NCI-H187 treated with DMSO at 0.1 percent for 48 hours (cell line): ENCODE measurements around the gene RRAS.

Experiments
- DNase-seq: peaks from one replicate; lab custom pipeline; 2025; lab: John Stamatoyannopoulos, UW

RRAS gene

GRCh38 chr19:49640113-49640898, at the start of gene RRAS:
RRAS (minus strand) TSS chr19:49640143; CDS start chr19:49640098, 45 bp downstream.
- DNase-seq = peak; percentile 98

- no peak for DNase-seq
These were observed 49.5 kb upstream of the RRAS start, which contains the start of gene ADM5 for GRCh38 chr19:49689133-49690078. ADM5 (plus strand) TSS chr19:49689594; CDS start chr19:49689838, 244 bp downstream.

GRCh38 chr19:49688531-49689132, 48.7 kb upstream of the RRAS start:
- DNase-seq = no peak

- no peak for DNase-seq
These were observed 47.8 kb upstream of the RRAS start for GRCh38 chr19:49687566-49688316.

GRCh38 chr19:49687150-49687549, 47.2 kb upstream of the RRAS start:
- DNase-seq = no peak

GRCh38 chr19:49686503-49687088, 46.7 kb upstream of the RRAS start:
- DNase-seq = no peak

- DNase-seq = no peak
These were observed 45.9 kb upstream of the RRAS start for GRCh38 chr19:49685845-49686332.

GRCh38 chr19:49684983-49685553, 45.1 kb upstream of the RRAS start:
- no peak for DNase-seq

GRCh38 chr19:49684251-49684982, 44.5 kb upstream of the RRAS start:
- no peak for DNase-seq

- no peak for DNase-seq
These were observed 43.9 kb upstream of the RRAS start for GRCh38 chr19:49683814-49684250.

- no peak for DNase-seq
These were observed 42.3 kb upstream of the RRAS start for GRCh38 chr19:49682274-49682673.

GRCh38 chr19:49681830-49682229, 41.9 kb upstream of the RRAS start:
- DNase-seq = no peak

- no peak for DNase-seq
These were observed 40.7 kb upstream of the RRAS start for GRCh38 chr19:49680421-49681351.

GRCh38 chr19:49679771-49680413, 39.9 kb upstream of the RRAS start:
- no peak for DNase-seq

GRCh38 chr19:49678985-49679770, 39.2 kb upstream of the RRAS start:
- DNase-seq = no peak

GRCh38 chr19:49677901-49678674, 38.1 kb upstream of the RRAS start:
- DNase-seq = no peak
